CD1c-positive myeloid dendritic cell (primary cell): ENCODE measurements around the gene EEPD1.
"Not testable (repeated sequence)": the region's sequence is repeated elsewhere in the genome, so short reads cannot be mapped to it uniquely, and the experiment has no call there.

Source experiments
- DNase-seq: peaks from one replicate; pipeline ENCODE4 v3.0.0-alpha.2; 2016; ENCODE audit errors: extremely low spot score

The EEPD1 gene

GRCh38 chr7:36152756-36153570 is at the start of gene EEPD1:
Gene EEPD1, plus strand, starts transcription at chr7:36153254. Its CDS starts 1,071 bp downstream, at chr7:36154325.
- peak; percentile 100 for DNase-seq

- no peak for DNase-seq
Measured at GRCh38 chr7:36103837-36104561, 49.1 kb upstream of the EEPD1 start.

GRCh38 chr7:36106972-36107908 is 45.8 kb upstream of the EEPD1 start:
- DNase-seq, result not testable (repeated sequence)

GRCh38 chr7:36107926-36108631 is 45.0 kb upstream of the EEPD1 start:
- no peak for DNase-seq

GRCh38 chr7:36109013-36109627 is 43.9 kb upstream of the EEPD1 start:
- DNase-seq, result no peak

GRCh38 chr7:36110584-36110983 is 42.5 kb upstream of the EEPD1 start:
- no peak for DNase-seq

GRCh38 chr7:36112969-36113368 is 40.1 kb upstream of the EEPD1 start:
- no peak for DNase-seq

- no peak for DNase-seq
Measured at GRCh38 chr7:36114355-36114754, 38.7 kb upstream of the EEPD1 start.

GRCh38 chr7:36115448-36116321 is 37.4 kb upstream of the EEPD1 start:
- DNase-seq, result peak; percentile 99

- DNase-seq, result peak; percentile 55
Measured at GRCh38 chr7:36116347-36117202, 36.5 kb upstream of the EEPD1 start.

GRCh38 chr7:36117203-36117840 is 35.7 kb upstream of the EEPD1 start:
- DNase-seq, result no peak

- no peak for DNase-seq
Measured at GRCh38 chr7:36118344-36118743, 34.7 kb upstream of the EEPD1 start.

GRCh38 chr7:36119005-36119706 is 33.9 kb upstream of the EEPD1 start:
- DNase-seq, result peak; percentile 97

GRCh38 chr7:36119983-36120646 is 32.9 kb upstream of the EEPD1 start:
- DNase-seq, result not testable (repeated sequence)

GRCh38 chr7:36125630-36126029 is 27.4 kb upstream of the EEPD1 start:
- DNase-seq, result not testable (repeated sequence)

GRCh38 chr7:36127075-36127740 is 25.8 kb upstream of the EEPD1 start:
- DNase-seq, result no peak
